DMS153 (cell line): Measurements from ENCODE around the gene PFKP.
"Not testable (repeated sequence)": the region's sequence is repeated elsewhere in the genome, so short reads cannot be mapped to it uniquely, and the experiment has no call there.

Experiments
- DNase-seq: peaks from one replicate; lab custom pipeline; 2025; lab: John Stamatoyannopoulos, UW

PFKP gene

DNA sequence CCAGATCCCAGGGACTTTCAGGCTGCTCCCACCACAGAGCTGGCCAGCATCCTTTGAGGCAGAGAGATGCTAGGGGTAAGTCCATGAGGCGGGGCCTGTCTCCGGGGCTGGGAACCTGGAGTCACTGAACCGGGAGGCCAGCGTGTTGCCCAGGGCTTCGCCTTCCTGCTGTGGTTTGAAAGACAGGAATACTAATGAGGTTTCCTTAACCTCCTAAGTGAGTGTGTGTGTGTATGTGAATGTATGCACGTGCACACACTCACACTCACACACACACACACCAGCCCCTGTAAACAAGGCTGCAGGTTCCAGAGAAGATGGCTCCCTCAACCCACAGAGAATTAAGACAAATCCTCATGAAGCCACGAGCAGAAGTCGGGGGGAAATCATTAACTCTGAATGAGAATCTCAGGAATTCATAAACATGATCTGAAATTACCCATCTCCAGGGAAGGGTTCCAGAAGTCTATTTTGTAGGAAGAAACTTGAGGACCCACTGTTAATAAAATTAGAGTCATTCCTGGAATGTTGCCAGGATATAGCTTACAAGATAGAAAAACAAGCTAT, 20.3 kb upstream of the PFKP start:
- DNase-seq: no peak

DNA sequence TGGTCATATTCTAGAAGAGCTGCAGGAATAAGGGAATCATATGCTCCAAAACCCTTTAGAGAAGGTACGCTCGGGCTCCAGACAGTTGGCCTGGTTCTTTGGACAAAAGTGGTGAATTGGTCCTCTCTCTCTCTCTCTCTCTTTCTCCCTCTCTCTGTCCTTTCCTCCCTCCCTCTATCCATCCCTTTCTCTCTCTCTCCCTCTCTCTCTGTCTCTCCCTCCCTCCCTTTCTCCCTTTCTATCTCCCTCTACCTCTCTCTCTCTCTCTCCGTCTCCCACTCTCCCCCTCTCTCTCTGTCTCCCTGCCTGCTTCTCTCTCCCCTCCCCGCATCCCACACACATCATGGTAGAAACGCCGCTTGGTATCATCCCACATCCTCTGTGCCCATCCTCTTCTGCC, 19.8 kb upstream of the PFKP start:
- DNase-seq: no peak

DNA sequence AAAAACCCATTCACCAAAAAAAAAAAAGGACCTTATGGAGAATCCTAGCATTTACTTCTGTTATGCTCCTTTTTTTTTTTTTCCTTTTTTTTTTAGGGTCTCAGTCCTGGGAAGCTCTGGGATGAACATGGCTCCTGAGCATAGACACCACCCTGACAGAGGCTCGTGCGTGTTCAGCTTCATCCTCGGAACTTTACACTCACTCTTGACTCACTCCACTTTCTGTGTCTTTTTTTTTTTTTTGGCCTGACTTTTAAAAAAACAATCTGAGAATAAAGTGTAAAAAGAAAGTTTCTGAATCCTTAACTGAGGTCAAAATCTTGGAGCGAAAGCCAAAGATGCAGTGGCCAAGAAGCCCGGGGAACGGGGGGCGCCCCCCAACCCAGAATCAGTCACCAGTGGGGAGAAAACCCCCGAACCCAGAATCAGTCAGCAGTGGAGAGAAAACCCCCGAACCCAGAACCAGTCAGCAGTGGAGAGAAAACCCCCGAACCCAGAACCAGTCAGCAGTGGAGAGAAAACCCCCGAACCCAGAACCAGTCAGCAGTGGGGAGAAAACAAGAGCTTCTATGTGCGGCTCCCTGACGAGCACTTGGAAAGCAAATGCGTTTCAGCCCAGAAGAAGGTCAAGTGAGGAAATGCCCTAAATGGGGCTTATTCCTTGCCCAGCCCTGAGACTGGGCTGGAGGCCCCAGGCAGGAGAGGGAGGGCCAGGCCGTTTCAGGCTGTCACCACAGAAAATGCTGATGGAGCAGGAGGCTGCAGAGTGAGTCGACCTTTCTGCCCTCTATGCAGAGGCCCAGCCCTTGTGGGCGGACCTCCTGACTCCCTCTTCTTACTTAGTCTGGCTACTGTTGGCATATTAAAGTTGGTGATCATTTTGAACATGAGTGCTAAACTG, 19.0 kb upstream of the PFKP start:
- no peak for DNase-seq

DNA sequence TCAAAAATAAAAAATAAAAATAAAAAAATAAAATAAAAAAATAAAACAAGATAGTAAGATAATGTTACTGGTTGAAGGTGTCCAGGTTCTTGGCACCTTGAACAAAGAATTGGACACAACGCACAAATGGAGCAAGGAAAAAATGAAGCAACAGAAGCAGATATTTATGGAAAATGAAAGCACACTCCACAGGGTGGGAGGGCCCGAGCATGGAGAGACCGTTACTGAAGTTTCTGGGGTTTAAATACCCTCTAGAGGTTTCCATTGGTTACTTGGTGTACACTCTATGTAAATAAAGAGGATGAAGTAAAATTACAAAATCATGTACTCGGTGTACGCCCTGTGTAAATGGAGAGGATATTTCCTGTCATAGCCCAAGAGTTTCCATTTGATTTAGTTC, 15.7 kb upstream of the PFKP start:
- no peak for DNase-seq

DNA sequence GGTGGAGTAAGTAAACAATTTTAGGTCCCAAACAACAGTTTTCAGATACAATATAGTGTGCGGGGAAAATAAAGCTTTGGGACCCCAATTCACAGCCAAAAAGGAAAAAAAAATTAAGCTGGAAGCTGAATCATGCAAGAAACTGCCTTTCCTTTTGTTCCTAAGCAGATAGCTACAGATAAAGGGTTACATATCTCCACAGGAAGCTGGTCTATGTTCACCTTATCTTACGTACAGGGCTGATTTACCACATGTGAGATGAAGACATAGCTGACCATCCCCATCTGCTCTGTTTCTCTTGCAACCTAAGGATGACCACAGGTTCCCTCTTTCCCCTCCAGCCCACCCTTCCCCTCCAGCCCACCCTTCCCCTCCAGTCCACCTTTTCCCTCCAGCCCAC, 14.2 kb upstream of the PFKP start:
- no peak for DNase-seq

DNA sequence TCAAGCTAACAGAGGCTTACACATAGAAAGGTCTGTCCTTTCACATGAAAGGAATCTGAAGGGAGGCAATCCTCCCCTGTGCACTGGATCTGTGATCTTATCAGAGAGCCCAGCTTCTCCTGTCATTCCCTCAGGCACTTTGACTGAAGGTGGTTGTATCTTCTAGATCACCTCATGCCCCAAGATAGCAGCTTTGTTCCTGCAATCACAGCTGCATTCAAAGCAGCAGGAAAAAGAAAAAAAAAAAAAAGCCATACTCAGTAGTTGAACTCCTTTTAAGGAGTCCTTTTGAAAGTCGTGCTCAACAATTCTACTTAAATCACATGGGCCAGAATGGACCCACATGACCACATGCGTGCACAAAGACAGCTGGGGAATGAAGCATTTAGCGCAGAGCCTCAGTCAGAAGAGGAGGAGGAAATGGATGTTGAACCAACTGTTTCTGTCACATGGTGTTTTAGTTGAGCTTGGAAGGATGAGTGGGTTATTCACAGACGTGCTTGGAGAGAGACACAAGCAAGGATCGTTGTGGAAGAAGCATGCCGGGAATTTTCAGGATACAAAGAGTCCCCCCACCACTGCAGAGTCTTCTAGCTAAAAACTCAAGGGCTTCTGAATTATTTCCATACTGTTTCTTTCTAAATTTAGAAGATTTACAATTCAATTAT, 13.0 kb upstream of the PFKP start:
- DNase-seq: no peak

DNA sequence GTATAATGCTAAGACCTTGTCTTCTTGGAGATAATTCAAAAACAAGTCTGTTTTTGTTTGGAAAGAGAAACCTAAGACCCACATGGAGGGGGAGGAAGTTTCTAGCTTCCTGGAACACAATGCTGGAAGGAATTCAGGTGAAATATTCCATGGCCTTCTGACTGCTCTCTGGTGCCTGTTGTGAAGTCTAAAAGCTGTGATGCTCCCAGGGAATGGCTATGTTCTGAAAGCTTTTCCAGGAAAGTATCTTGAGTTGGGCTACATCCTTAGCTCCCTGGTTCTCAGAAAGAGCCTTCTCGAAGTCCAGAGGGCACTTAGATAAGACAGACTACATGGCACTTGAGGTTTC, 12.5 kb upstream of the PFKP start:
- DNase-seq: no peak

DNA sequence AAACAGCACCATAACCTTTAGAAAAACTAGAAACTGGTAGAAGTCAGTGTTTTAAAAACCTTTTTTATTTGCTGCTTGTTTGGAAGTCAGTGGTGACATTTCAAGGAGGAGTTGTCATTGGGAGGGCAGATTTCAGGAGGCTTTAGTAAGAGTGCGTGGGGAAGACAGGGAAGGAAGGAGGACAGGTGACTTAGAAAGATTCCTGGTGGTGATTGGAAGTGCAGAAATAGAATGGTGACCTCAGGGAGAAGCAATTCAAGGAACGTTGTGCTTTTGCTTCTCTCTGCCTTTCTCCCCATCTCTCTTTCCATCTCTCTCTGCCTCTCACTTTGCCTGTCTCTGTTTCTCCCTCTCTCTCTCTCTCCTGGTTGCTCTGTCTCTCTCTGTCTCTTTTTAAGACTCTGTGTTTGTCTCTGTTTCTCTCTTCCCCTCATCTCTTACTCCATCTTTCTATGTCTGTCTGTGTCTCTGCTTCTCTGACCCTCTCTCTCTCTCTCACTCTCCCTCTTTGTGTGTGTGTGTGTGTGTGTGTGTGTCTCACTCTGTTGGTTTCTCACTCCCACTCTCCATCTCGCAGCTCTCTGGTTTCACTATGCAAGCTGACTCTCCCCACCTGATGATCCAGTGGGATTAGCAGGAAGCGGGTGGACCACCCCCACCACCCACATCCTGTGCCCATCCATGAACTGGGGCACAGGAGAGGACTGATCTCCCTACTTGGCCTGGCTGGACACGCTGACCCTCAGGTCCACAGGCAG, 10.9 kb upstream of the PFKP start:
- no peak for DNase-seq

DNA sequence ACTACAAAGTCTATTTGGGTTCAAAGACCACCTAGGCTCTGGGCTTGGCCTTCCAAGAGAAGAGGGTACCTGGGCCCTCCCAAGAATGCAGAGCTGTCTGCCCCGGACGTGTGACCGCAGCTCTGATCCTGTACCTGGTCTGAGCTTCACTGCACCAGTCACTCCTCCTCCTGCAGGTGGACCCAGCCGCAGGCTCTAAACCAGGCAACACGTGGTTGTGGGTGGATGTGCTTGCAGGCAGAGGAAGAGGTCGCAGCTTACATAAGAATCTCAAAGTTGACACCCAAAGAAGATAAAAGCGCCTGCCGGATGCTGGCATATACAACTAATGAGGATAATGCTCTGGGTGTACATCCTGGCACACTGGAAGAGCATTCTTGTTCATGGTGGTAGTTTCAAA, 9.4 kb upstream of the PFKP start:
- DNase-seq: no peak

DNA sequence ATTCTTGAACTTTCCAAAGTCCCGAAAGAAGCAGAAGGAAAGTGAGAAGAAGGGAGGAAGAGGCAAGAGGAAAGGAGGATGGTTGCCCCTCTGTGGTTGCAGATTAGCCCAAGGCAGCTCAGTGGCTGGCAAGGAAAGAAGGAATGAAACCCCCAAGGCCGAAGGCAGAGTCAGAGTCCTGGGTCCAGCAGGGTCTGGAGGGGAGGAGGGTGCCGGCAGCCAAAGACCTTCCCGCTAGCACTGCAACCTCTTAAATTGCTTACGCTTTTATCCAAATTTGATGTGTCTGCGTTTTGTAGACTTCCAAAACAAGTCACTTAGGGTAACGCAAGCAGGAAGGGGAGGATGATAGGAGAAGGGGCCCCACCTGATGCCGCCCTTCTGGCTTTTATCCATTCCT, 7.4 kb upstream of the PFKP start:
- DNase-seq: no peak

DNA sequence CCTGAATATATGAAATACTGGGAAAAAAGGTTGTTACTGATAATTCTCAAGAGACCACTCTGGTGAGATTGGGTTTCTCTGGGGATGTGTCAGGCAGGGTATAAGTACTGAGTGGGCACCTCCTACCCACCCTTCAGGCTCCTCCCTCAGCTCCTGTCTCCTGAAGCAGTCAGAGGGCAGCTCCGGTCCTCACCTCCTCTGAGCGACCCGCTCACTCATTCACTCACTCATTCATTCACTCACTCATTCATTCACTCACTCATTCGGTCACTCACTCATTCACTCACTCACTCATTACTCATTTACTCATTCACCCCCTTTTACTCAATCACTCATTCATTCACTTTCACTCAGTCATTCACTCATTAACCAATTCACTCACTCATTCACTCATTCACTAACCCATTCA, 6.9 kb upstream of the PFKP start:
- DNase-seq: no peak

DNA sequence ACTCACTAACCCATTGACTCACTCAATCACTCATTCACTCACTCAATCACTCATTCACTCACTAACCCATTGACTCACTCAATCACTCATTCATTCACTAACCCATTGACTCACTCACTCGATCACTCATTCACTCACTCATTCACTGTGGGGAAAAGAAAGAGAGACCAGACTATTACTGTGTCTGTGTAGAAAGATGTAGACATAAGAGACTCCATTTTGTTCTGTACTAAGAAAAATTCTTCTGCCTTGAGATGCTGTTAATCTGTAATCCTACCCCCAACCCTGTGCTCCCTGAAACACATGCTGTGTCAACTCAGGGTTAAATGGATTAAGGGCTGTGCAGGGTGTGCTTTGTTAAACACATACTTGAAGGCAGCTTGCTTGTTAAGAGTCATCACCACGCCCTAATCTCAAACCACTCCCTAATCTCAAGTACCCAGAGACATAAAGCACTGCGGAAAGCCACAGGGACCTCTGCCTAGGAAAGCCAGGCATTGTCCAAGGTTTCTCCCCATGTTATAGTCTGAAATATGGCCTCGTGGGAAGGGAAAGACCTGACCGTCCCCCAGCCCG, 5.9 kb upstream of the PFKP start:
- not testable (repeated sequence) for DNase-seq

DNA sequence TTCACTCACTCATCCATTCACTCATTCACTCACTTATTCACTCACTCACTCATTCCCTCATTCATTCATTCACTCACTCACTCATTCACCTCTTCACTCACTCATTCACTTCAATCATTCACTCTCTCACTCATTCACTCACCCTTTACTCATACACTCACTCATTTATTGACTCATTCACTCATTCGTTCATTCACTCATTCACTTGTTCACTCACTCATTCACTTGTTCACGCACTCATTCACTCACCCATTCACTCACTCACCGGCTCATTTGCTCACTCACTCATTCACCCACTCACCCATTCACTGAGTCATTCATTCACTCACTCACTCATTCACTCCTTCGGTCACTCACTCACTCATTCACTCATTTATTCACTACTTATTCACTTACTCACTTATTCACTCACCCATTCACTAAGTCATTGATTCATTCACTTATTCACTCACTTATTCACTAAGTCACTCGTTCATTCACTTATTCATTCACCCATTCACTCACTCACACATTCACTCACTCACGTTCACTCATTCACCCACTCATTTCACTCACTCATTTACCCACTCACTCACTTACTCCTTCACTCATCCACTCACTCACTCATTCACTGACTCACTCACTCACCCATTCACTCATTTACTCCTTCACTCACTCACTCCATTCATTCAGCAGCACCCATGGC, 4.7 kb upstream of the PFKP start:
- DNase-seq: no peak

DNA sequence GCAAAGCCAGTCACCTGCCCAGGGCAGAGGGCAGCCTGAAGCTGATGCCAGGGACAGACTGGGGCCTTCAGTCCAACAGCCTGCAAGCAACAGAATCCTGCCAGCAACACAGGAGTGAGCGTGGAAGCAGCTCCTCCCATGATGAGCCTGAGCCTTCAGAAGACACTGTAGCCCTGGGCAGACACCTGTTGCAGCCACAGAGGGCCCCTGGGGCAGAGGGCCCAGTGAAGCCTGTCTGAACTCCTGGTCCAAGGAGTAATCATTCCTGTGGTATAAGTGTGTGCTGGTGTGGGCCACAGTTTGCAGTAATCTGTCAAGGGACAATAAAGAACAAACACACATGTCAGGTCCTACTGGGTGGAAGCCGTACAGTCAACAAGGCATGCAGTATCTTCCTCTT, 2.9 kb upstream of the PFKP start:
- DNase-seq: no peak

DNA sequence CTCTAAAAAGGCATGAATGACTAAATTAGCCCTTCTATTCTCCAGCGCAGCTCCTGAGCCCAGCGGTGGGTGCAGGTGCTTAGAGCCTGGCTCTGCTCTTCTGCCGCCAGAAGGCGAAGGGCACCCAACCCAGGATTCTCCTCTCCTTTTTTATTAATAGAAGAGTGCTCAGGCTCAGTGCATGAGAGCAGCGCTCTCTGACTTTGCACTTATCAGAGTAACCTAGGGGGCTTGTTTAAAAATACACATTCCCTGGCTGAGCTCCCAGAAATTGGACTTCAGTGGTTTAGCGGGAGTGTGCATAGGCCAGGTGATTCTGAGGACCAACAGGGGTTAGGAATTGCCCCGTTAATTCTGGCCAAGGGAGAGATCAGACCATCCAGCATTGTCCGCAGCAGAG, 1.7 kb upstream of the PFKP start:
- DNase-seq: no peak

DNA sequence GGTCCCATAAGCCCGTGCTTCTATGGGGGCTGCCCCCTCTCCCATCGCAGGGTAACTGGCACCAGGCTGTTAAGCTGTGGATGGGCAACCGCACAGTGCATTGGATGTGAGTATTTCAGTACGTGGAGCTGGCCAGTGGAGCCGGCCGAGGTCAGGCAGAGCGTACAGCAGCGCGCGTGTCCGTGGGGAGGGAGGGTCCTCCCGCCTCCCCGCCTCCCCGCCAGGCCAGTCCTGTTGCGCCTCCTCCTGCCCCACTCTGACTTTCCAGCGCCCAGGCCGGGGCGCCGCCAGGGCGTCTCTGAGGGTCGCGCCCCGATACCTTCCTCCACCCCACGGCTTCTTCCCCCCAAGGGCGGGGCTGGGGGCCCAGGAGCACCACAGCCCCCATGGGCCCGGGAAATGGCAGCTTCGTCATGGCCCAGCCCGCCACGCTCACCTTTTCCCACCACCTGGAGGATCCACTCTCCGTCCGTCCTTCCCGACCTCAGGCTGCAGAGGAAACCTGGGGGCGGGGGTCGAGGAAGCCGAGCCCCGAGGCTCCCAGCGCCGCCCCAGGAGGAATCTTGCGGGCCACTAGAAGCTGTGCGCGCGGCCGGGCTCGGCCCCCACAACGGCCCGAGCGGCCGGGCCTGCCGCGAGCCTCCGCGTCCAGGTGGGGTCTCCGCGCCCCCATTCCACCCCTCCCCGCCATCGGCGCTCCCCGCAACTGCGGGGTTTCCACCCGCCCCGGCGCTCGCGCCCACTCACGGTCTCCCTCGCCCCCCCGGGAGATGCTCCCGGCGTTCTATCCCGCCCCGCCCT, 831 bp upstream of the PFKP start:
- no peak for DNase-seq

DNA sequence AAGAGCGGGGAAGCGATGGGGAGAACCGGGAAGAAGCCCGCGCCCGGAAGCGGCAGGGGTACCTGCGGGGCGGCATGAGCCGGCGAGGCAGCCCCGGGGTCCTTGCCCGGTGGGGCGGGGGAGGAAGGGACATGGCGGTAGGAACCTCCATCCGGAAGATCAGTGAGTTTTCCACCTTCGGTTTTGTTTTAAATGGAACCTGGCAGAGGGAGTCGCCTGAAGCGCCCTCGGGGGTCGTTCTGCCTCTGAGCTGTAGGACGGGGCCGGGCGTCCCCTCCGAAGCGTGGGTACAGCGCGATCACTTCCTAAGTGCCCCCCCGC, 471 bp downstream of the PFKP start:
- DNase-seq: no peak

DNA sequence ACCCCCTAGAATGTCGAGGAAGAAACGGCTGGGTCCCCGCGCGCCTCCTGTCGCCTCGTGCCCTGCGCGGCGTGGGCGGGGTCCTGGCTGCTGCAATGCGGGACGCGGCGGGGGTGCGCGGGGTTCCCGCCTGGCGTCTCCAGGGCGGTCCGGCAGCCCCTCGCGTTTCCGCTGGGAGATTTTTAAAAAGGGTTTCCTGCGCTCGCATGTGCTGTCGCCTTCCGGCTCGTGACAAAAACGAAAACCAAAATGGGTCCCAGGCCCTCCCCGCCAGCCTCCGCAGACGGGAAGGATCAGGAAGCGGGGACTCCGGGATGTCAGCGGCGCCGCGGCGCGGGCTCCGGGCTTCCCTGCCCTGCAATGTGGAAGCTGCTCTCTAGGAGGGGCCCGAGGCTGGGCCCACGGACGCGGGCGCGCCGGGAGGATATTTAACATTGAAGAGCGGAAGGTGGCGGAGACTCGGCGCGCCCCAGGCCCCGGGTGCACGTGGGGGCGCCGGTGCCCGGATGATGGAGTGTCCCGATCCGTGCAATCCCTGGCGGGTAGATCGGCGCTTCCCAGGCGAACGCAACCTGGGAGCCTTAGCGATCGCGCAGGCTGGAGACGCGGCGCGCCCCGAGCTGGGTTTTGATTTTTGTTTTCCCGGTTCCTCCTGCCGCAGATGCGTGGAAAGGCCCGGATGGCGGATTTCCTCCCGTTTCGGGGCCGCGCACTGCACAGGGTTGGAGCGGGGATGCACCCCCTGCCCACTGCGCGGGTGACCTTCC, 1.0 kb downstream of the PFKP start:
- no peak for DNase-seq

DNA sequence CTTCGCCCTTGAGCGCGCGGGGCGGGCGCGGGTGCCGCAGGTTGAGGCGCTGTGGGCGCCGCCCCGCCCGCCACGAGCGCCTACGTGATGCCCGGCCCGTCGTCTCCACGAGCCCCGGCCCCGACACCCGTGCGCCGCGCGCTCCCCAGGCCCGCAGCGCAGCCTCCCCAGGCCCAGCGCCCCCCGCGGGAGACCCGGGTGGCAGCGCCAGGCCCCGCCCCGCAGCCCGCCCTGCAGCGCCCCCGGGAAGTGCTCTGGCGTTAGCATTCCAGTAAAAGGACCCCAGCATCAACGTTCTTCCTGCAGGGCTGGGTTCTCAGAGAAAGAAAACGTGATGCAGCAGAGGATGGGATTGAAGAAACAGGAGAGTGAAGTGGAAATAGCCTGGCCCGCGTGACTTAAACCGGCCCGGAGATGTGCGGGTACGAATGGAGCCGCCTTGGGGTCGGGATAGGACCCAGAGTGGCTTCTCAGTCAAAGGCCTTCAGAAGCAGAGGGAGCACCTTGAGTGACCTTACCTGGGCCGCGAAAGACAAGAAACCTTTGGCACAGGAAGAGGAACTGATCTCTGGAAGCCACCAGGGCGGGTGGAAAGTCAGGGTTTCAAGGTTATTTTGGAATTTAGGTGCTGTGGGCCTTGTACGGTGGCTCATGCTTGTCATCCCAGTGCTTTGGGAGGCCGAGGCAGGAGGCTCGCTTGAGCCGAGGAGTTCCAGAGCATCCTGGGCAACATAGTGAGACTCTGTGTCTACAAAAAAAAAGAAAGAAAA, 1.8 kb downstream of the PFKP start:
- no peak for DNase-seq

DNA sequence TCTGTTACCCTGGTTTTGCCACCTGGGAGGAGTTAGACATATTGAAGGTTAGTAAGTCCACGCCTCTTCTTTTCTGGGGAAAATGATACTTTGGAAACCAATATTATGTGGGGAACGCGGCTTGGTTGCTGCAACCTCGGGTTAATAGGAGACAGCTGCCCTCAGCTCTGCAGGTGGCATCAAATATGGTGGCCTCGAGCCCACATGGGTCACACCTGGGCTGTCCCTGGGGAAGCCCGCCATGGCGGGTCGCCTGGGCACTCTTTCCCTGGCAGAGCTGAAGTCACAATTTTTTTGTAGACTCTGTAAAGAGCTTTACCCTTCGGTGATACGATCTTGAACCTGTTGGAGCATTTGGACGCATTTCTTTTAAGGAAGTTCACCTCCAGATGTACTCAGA, 2.5 kb downstream of the PFKP start:
- DNase-seq: no peak
